Omental fat pad (tissue), 4 donors: ENCODE results near the gene RETREG2. TPM values are rescaled to one million over a fixed set of nuclear protein-coding genes. Genes with fewer than 3 reads are reported as not detected.

ENCODE experiments used
- ATAC-seq: fragments of 150-250 bp; one replicate; pipeline ENCODE4 v1.9.1; 2016; ENCODE audit warnings: mild to moderate bottlenecking, moderate library complexity; ENCODE audit not compliant: low FRiP score
- DNase-seq: peaks from one replicate; pipeline ENCODE4 v3.0.0-alpha.2; 2019; ENCODE audit warnings: low spot score
- total RNA-seq, 4 donors: library from RNA; depleted of rRNA; stranded (reverse); fragments of >200 nt; gene quantifications; one replicate each; pipeline ENCODE4 v1.1.0, GENCODE V29; 2016
- TF ChIP-seq, protein P1 (sequence below), 3 donors: fragments of 450-650 bp; IDR thresholded peaks; one replicate each; pipeline ENCODE4 v1.5.1; 2016 to 2017; ENCODE audit warnings: antibody characterized with exemption in 3 of 3, mild to moderate bottlenecking in 3 of 3, moderate library complexity in 2 of 3

The RETREG2 gene
- total RNA-seq, 4 donors from 2014 or later: 48.5 to 73.9 (median 57.7) TPM

DNA sequence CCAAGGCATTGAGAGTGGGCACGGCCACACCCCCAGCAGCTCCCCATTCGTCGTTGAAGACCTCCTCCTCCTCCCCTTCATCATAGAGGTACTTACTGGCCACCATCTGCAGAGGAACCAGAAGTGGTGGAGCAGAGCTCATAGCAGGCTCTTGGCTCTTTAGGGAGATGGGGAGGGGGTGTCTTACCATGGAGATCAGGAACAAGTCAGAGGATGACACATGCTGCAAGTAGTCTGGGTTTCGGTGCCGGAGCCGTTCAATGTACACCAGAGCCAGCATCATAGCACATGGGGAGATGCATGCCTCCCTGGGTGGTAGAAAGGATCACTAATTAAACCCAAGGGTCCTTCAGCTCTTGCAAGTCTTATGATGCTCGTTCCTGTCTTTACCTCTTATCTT lies 3.3 kb upstream of the RETREG2 start:
- no peak for ATAC-seq
- DNase-seq: no peak
- TF ChIP-seq, protein P1, sequence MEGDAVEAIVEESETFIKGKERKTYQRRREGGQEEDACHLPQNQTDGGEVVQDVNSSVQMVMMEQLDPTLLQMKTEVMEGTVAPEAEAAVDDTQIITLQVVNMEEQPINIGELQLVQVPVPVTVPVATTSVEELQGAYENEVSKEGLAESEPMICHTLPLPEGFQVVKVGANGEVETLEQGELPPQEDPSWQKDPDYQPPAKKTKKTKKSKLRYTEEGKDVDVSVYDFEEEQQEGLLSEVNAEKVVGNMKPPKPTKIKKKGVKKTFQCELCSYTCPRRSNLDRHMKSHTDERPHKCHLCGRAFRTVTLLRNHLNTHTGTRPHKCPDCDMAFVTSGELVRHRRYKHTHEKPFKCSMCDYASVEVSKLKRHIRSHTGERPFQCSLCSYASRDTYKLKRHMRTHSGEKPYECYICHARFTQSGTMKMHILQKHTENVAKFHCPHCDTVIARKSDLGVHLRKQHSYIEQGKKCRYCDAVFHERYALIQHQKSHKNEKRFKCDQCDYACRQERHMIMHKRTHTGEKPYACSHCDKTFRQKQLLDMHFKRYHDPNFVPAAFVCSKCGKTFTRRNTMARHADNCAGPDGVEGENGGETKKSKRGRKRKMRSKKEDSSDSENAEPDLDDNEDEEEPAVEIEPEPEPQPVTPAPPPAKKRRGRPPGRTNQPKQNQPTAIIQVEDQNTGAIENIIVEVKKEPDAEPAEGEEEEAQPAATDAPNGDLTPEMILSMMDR (IDR thresholded peaks at IDR 0.05): no peak

DNA sequence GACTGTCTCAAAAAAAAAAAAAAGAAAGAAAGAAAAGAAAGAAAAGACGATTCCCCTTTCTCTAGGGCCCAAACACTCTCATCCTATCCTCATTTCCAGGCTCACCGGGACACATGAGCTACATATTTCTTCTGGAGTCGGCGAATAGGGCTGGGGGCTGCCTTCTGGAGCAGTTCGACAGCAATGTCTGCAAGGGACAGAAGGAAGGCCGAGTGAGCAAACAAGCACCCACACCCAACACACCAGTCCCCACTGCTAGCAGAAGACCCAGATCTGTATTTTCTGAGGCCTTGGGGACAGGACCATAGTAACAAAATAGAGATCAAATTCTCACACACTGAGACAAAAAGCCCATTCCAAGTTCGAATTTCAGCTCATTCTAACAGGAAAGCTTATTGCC lies 2.6 kb upstream of the RETREG2 start:
- ATAC-seq: no peak
- TF ChIP-seq, protein P1 (IDR thresholded peaks at IDR 0.05): no peak
- DNase-seq: no peak

DNA sequence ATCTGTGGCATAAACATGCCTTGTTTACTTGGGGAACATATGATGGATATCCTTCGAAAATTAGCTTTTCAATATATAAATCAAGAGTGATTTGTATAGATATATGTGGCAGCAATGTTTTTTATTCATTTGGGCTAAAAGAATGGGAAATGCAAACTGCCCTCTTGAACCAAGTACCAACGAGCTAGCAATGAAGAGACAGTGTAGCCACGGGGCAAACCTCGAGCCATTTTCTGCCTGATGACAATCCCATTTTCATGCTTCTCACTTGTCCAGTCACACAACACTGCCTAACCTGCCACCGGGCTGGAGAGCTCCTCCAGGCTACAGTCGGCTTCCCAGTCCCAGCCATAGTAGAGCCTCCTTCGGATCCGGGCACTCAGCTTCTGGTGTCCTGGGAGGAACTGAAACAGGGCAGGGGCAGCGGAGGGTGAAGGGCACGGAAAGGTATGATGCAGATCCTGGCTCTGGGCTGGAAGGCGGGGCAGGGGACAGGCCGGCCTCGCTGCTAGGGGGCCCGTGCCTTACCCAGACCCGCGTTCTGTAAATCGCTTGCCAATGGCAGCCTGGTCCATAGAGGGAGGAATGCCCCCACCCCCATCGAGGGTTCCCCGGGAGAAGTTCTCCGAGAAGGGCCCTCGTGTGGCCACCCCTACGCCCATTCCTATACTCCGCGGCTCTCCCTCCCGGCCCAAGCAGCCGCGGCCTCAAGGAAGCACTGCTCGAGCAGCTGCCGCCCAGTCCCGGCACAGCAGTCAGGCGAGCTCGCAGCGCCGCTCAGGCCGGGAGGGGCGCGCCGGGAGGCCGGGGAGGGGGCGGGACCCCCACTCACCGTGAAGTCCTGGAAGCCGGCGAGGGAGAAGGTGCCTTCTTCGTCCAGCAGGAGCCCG lies 1.9 kb upstream of the RETREG2 start:
- ATAC-seq (peak; percentile 38), DNase-seq (peak; percentile 30)
- TF ChIP-seq, protein P1 (IDR thresholded peaks at IDR 0.05): no peak

DNA sequence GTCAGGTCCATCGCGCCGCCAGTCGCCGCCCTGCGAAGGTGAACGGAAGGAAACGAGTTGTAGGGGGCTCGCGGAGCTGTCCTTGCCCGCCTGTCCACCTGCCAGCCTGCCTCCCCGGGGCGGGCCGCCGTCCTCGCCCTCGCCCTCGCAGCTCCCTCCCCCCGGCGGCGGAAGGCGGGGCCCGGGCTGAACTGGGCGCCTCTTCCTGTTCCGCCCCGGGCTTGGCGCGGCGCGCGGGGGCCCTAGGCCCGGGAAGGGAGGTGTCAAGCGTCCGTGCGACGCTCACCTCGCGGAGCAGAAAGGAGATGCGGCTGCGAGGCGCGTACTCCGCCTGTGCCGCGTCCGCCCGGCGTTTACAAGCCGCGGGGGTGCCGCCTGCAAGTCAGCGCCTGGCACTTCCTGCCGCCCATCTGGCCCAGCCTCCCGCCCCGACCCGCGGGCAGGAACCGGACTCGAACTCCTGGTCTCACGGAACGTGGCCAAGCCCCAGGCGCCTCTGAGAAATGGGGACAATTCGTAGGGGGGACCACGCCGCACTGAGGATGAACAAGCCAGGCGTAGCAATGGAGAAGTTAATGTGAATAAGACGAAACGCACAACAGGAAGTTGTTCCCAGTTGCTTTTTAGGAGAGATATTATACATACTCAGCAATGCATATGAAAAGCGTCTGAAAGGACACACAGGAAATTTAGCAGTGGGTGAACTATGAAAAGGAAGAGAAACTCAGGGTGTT lies 1.1 kb upstream of the RETREG2 start, which contains the start of gene CNPPD1:
Gene CNPPD1, minus strand, starts transcription at position 108 of the 734 bp plus-strand sequence. Its CDS starts 97 bp downstream, at position 11.
- DNase-seq (peak; percentile 36), ATAC-seq (peak; percentile 78)
- TF ChIP-seq, protein P1 (IDR thresholded peaks at IDR 0.05): no peak

DNA sequence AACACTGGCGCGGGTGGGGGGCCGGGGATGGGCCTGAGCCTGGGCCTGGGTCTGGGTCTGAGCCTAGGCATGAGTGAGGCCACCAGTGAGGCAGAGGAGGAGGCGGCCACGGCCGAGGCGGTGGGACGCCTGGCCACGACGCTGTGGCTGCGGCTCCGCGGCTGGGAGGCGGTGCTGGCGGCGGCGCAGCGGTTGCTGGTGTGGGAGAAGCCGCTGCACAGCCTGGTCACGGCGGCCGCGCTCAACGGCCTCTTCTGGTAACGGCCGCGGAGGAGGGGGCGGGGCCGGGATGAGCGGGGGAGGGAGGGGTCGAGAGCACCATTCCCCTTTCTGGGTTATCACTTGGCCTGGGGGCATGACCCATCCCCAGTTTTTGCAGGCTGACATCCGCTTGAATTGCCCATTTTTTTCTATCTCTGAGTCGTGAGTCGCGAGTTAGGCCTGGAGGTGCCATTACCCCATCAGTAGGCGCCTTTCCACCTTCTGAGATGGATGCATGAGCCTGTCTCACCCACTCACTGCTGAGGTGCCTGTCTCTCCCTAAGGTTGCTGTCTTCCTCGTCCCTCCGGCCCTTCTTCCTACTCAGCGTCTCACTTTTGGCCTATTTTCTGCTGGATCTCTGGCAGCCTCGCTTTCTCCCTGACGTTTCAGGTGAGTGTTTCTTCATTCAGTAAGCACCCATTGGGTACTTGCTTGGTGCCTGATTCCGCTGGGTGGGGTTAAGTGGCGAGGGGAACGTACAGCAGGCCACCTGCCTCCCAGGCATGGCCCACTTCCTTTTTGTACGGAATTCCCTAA lies 501 bp downstream of the RETREG2 start:
- TF ChIP-seq, protein P1 (IDR thresholded peaks at IDR 0.05): no peak
- ATAC-seq (no peak), DNase-seq (peak; percentile 46)

DNA sequence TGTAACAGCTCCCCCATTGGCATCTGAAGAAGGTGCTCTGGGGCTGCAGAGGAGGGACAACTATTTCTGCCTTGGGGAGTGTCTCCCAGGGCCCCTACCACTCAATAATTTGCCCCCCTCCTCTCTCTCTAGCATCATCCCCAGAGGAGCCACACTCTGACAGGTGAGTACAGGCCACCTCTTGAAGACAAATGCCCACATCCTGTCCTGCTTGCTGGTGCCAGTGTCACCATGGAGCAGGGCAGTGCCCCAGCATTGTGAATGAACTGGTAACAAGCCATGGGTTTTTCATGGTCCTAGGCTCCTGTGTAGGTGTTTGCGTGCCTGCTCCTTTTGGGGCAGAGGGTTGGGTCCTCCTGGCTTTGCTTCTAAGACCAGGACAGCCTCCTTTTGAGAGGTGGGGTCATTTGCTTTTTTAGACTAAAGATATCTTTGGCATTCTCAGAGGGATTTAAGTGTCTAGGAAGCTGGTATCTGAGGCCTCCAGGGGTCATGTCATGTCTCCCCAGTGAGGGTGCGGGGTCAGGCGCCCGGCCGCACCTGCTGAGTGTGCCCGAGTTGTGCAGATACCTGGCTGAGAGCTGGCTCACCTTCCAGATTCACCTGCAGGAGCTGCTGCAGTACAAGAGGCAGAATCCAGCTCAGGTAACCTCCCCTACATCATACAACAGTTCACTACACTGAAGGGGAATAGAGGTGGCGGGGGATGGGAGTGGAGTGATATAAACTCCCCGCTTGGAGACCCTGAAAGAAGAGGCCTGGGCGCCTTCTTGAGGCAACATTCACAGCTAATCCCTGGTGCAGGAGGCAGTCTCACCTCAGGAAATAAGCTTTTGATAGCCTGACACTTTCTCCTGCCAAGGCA lies 1.8 kb downstream of the RETREG2 start:
- TF ChIP-seq, protein P1 (IDR thresholded peaks at IDR 0.05): no peak
- DNase-seq (no peak), ATAC-seq (no peak)
